Activated naive CD4-positive, alpha-beta T cell treated with anti-CD3 and anti-CD28 coated beads, Interleukin-2, amount 50 U/mL, for 24 hours (primary cell): Measurements from ENCODE around the gene FCHSD2.
A peak's percentile ranks its signal among the peaks of the same experiment; 100 is the strongest.
"Not testable (repeated sequence)": the region's sequence is repeated elsewhere in the genome, so short reads cannot be mapped to it uniquely, and the experiment has no call there.

Experiments used
- H3K27ac Mint-ChIP-seq: one replicate; pipeline ENCODE4 v1.8.0; 2021; ENCODE audit warnings: mild to moderate bottlenecking, mixed read lengths
- H3K27me3 Mint-ChIP-seq: one replicate; pipeline ENCODE4 v1.8.0; 2021; ENCODE audit warnings: mixed read lengths
- H3K36me3 Mint-ChIP-seq: one replicate; pipeline ENCODE4 v1.8.0; 2021; ENCODE audit warnings: mixed read lengths
- H3K4me1 Mint-ChIP-seq: one replicate; pipeline ENCODE4 v1.8.0; 2021; ENCODE audit warnings: mixed read lengths
- H3K4me3 Mint-ChIP-seq: one replicate; pipeline ENCODE4 v1.8.0; 2021; ENCODE audit warnings: mild to moderate bottlenecking, mixed read lengths
- H3K9me3 Mint-ChIP-seq: one replicate; pipeline ENCODE4 v1.8.0; 2021; ENCODE audit warnings: mixed read lengths

Gene FCHSD2

GRCh38 chr11:72912253-72912652 lies 229.9 kb downstream of the FCHSD2 start:
- no peak overlapping the region for H3K27ac Mint-ChIP-seq
- H3K9me3 Mint-ChIP-seq: peaks cover 18% of the 10 kb centered on the region
- no peak overlapping the region for H3K4me3 Mint-ChIP-seq
- H3K36me3 Mint-ChIP-seq: peaks cover 40% of the 10 kb centered on the region
- no peaks in the 10 kb centered on the region for H3K27me3 Mint-ChIP-seq
- no peaks in the 10 kb centered on the region for H3K4me1 Mint-ChIP-seq

GRCh38 chr11:72909558-72910388 lies 232.3 kb downstream of the FCHSD2 start:
- not testable (repeated sequence) for H3K4me3 Mint-ChIP-seq, H3K27ac Mint-ChIP-seq, H3K4me1 Mint-ChIP-seq, H3K27me3 Mint-ChIP-seq
- peaks cover 16% of the 10 kb centered on the region for H3K9me3 Mint-ChIP-seq
- peaks cover 29% of the 10 kb centered on the region for H3K36me3 Mint-ChIP-seq

GRCh38 chr11:72908032-72908676 lies 234.0 kb downstream of the FCHSD2 start:
- H3K27me3 Mint-ChIP-seq: no peaks in the 10 kb centered on the region
- H3K36me3 Mint-ChIP-seq: peaks cover 20% of the 10 kb centered on the region
- H3K27ac Mint-ChIP-seq: no peak overlapping the region
- H3K4me1 Mint-ChIP-seq: no peaks in the 10 kb centered on the region
- peaks cover 13% of the 10 kb centered on the region for H3K9me3 Mint-ChIP-seq
- no peak overlapping the region for H3K4me3 Mint-ChIP-seq

GRCh38 chr11:72904016-72904415 lies 238.1 kb downstream of the FCHSD2 start:
- Mint-ChIP-seq H3K4me3 (no peak overlapping the region), H3K4me1 (no peaks in the 10 kb centered on the region), H3K27ac (peak overlapping the region; percentile 6), H3K36me3 (peaks cover 10% of the 10 kb centered on the region), H3K9me3 (peaks cover 6% of the 10 kb centered on the region), H3K27me3 (no peaks in the 10 kb centered on the region)

GRCh38 chr11:72901374-72901773 lies 240.7 kb downstream of the FCHSD2 start:
- H3K27me3 Mint-ChIP-seq: no peaks in the 10 kb centered on the region
- peaks cover 8% of the 10 kb centered on the region for H3K36me3 Mint-ChIP-seq
- no peaks in the 10 kb centered on the region for H3K4me1 Mint-ChIP-seq
- no peak overlapping the region for H3K4me3 Mint-ChIP-seq
- no peak overlapping the region for H3K27ac Mint-ChIP-seq
- no peaks in the 10 kb centered on the region for H3K9me3 Mint-ChIP-seq

GRCh38 chr11:72900013-72900412 lies 242.1 kb downstream of the FCHSD2 start:
- Mint-ChIP-seq H3K9me3 (no peaks in the 10 kb centered on the region), H3K36me3 (peaks cover 8% of the 10 kb centered on the region), H3K4me3 (no peak overlapping the region), H3K4me1 (no peaks in the 10 kb centered on the region), H3K27ac (no peak overlapping the region), H3K27me3 (no peaks in the 10 kb centered on the region)

GRCh38 chr11:72899238-72899637 lies 242.9 kb downstream of the FCHSD2 start:
- H3K27me3 Mint-ChIP-seq: no peaks in the 10 kb centered on the region
- H3K4me1 Mint-ChIP-seq: no peaks in the 10 kb centered on the region
- no peak overlapping the region for H3K27ac Mint-ChIP-seq
- H3K36me3 Mint-ChIP-seq: peaks cover 8% of the 10 kb centered on the region
- H3K4me3 Mint-ChIP-seq: no peak overlapping the region
- no peaks in the 10 kb centered on the region for H3K9me3 Mint-ChIP-seq

GRCh38 chr11:72897506-72897905 lies 244.6 kb downstream of the FCHSD2 start:
- H3K27ac Mint-ChIP-seq: no peak overlapping the region
- no peaks in the 10 kb centered on the region for H3K9me3 Mint-ChIP-seq
- H3K4me3 Mint-ChIP-seq: no peak overlapping the region
- H3K4me1 Mint-ChIP-seq: no peaks in the 10 kb centered on the region
- H3K27me3 Mint-ChIP-seq: no peaks in the 10 kb centered on the region
- peaks cover 8% of the 10 kb centered on the region for H3K36me3 Mint-ChIP-seq

- H3K27me3 Mint-ChIP-seq: no peaks in the 10 kb centered on the region
- H3K4me3 Mint-ChIP-seq: no peak overlapping the region
- H3K9me3 Mint-ChIP-seq: no peaks in the 10 kb centered on the region
- no peaks in the 10 kb centered on the region for H3K4me1 Mint-ChIP-seq
- H3K27ac Mint-ChIP-seq: no peak overlapping the region
- peaks cover 7% of the 10 kb centered on the region for H3K36me3 Mint-ChIP-seq
These were observed 245.7 kb downstream of the FCHSD2 start for GRCh38 chr11:72896431-72896830.

GRCh38 chr11:72890881-72891280 lies 251.2 kb downstream of the FCHSD2 start:
- Mint-ChIP-seq H3K27ac (no peak overlapping the region), H3K36me3 (peaks cover 11% of the 10 kb centered on the region), H3K4me1 (no peaks in the 10 kb centered on the region), H3K9me3 (no peaks in the 10 kb centered on the region), H3K4me3 (no peak overlapping the region), H3K27me3 (no peaks in the 10 kb centered on the region)

- Mint-ChIP-seq H3K27ac (no peak overlapping the region), H3K9me3 (peaks cover under 1% of the 10 kb centered on the region)
These were observed 255.5 kb downstream of the FCHSD2 start for GRCh38 chr11:72886619-72887018.

GRCh38 chr11:72885749-72886609 lies 256.1 kb downstream of the FCHSD2 start:
- peaks cover 30% of the 10 kb centered on the region for H3K36me3 Mint-ChIP-seq
- peak overlapping the region; percentile 18 for H3K27ac Mint-ChIP-seq
- H3K4me1 Mint-ChIP-seq: no peaks in the 10 kb centered on the region

More at GRCh38 chr11:72886619-72887018, 255.5 kb downstream of the FCHSD2 start:
- Mint-ChIP-seq H3K4me1 (no peaks in the 10 kb centered on the region), H3K36me3 (peaks cover 23% of the 10 kb centered on the region), H3K27me3 (no peaks in the 10 kb centered on the region), H3K4me3 (no peak overlapping the region)

GRCh38 chr11:72876147-72876546 lies 266.0 kb downstream of the FCHSD2 start:
- H3K27me3 Mint-ChIP-seq: no peaks in the 10 kb centered on the region
- H3K36me3 Mint-ChIP-seq: peaks cover 23% of the 10 kb centered on the region
- H3K4me1 Mint-ChIP-seq: peaks cover 11% of the 10 kb centered on the region
- no peak overlapping the region for H3K27ac Mint-ChIP-seq
- no peaks in the 10 kb centered on the region for H3K9me3 Mint-ChIP-seq
- no peak overlapping the region for H3K4me3 Mint-ChIP-seq

More at GRCh38 chr11:72885749-72886609, 256.1 kb downstream of the FCHSD2 start:
- Mint-ChIP-seq H3K9me3 (peaks cover 4% of the 10 kb centered on the region), H3K27me3 (no peaks in the 10 kb centered on the region), H3K4me3 (no peak overlapping the region)

GRCh38 chr11:72875736-72876135 lies 266.4 kb downstream of the FCHSD2 start:
- peaks cover 15% of the 10 kb centered on the region for H3K4me1 Mint-ChIP-seq
- H3K4me3 Mint-ChIP-seq: no peak overlapping the region
- no peaks in the 10 kb centered on the region for H3K27me3 Mint-ChIP-seq
- H3K9me3 Mint-ChIP-seq: no peaks in the 10 kb centered on the region
- H3K36me3 Mint-ChIP-seq: peaks cover 19% of the 10 kb centered on the region
- no peak overlapping the region for H3K27ac Mint-ChIP-seq

- Mint-ChIP-seq H3K4me3 (no peak overlapping the region), H3K27me3 (no peaks in the 10 kb centered on the region), H3K4me1 (peaks cover 29% of the 10 kb centered on the region), H3K27ac (peak overlapping the region; percentile 14), H3K36me3 (peaks cover 15% of the 10 kb centered on the region), H3K9me3 (no peaks in the 10 kb centered on the region)
These were observed 270.1 kb downstream of the FCHSD2 start for GRCh38 chr11:72872012-72872411.
